SK-N-MC (cell line): ENCODE results near the gene ANTXR2.

Source experiments
- EZH2 ChIP-seq: fragments of 200-600 bp; sonication (generic); IDR thresholded peaks from one replicate; pipeline ENCODE4 v1.6.1; 2017; ENCODE audit warnings: antibody characterized with exemption
- FOXP2 ChIP-seq: optimal IDR thresholded peaks from 2 replicates; pipeline ENCODE3; 2011; ENCODE audit warnings: mild to moderate bottlenecking, moderate library complexity; ENCODE audit not compliant: insufficient read depth; ENCODE audit errors: extremely low read length, control extremely low read depth
- POLR2AphosphoS5 ChIP-seq: IDR thresholded peaks from 2 replicates; pipeline ENCODE4 v1.6.1; 2012; ENCODE audit warnings: mild to moderate bottlenecking, low read depth, low read length, borderline replicate concordance

DNA sequence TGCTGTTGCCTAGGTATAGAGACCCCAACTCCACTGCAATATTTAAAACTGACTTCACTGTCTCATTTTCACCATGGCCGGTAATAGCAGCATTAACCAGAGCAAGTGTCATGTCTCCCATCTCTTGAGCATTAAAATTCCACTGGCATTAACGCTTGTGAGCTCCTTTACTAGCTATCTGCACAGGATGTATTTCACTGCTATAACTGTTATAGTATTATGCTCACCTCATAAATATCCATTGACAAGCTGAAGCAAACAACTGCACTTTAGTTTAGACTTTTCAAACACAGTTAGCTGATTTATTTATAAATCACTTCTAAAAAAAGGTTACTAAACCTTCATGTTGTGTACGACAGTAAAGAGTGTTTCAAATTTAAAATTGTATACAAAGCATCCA is 157.8 kb downstream of the ANTXR2 start:
- no peak for TF ChIP-seq POLR2AphosphoS5
- no peak for TF ChIP-seq FOXP2
- TF ChIP-seq EZH2 = no peak
